ES-I3 (cell line): ENCODE data around the gene ADGRL3.

Experiments
- H3K36me3 ChIP-seq: 2 replicates; pipeline ENCODE4 v1.6.1; 2013; ENCODE audit warnings: mild to moderate bottlenecking, low read length, control low read depth, moderate library complexity; ENCODE audit not compliant: insufficient read depth
- H3K4me1 ChIP-seq: 2 replicates; pipeline ENCODE4 v1.6.1; 2013; ENCODE audit warnings: mild to moderate bottlenecking, control low read depth, low read length; ENCODE audit not compliant: insufficient read depth
- H3K9ac ChIP-seq: 2 replicates; pipeline ENCODE4 v1.6.1; 2013; ENCODE audit warnings: low read depth, mild to moderate bottlenecking, low read length, moderate library complexity
- H3K9me3 ChIP-seq: 2 replicates; pipeline ENCODE4 v1.6.1; 2013; ENCODE audit warnings: mild to moderate bottlenecking, low read length, moderate library complexity; ENCODE audit not compliant: control insufficient read depth, insufficient read depth

Gene ADGRL3

DNA sequence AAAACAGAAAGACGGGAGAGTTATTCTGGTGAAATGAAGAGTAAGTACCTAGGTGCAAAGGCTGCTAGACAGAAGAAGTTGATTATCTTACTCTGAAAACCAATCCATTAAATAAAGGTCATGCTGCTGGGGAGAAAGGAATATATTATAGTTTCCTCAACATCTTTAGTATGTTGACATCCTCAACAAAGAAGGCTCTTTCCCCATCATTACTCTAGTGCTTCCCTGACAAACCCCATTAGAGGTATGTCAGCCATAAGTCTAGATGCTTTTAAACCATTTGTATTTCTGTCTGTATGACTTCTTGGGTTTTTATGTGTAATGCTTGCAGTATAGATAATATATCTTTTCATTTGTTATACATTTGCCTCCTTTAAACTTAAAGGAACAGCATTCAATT is 75.9 kb downstream of the ADGRL3 start:
- H3K4me1 ChIP-seq = no peaks in the 10 kb centered on the region
- no peaks in the 10 kb centered on the region for H3K36me3 ChIP-seq
- H3K9ac ChIP-seq = no peak overlapping the region
- no peaks in the 10 kb centered on the region for H3K9me3 ChIP-seq

- no peaks in the 10 kb centered on the region for H3K9me3 ChIP-seq
- H3K4me1 ChIP-seq = no peaks in the 10 kb centered on the region
These were observed 77.9 kb downstream of the ADGRL3 start for GRCh38 chr4:61277785-61278760.

GRCh38 chr4:61292322-61292721 is 92.2 kb downstream of the ADGRL3 start:
- no peak overlapping the region for H3K9ac ChIP-seq
- H3K9me3 ChIP-seq = no peaks in the 10 kb centered on the region
- peaks cover 9% of the 10 kb centered on the region; the same call in 1 of the 2 replicates for H3K4me1 ChIP-seq
- H3K36me3 ChIP-seq = no peaks in the 10 kb centered on the region

More at GRCh38 chr4:61277785-61278760, 77.9 kb downstream of the ADGRL3 start:
- no peak overlapping the region for H3K9ac ChIP-seq
- H3K36me3 ChIP-seq = no peaks in the 10 kb centered on the region

GRCh38 chr4:61293707-61294400 is 93.7 kb downstream of the ADGRL3 start:
- no peaks in the 10 kb centered on the region for H3K9me3 ChIP-seq
- peaks cover 16% of the 10 kb centered on the region for H3K4me1 ChIP-seq
- no peaks in the 10 kb centered on the region for H3K36me3 ChIP-seq
- H3K9ac ChIP-seq = no peak overlapping the region

GRCh38 chr4:61294936-61295335 is 94.8 kb downstream of the ADGRL3 start:
- Histone ChIP-seq H3K9me3 (no peaks in the 10 kb centered on the region), H3K9ac (no peak overlapping the region), H3K36me3 (no peaks in the 10 kb centered on the region), H3K4me1 (peaks cover 16% of the 10 kb centered on the region)

DNA sequence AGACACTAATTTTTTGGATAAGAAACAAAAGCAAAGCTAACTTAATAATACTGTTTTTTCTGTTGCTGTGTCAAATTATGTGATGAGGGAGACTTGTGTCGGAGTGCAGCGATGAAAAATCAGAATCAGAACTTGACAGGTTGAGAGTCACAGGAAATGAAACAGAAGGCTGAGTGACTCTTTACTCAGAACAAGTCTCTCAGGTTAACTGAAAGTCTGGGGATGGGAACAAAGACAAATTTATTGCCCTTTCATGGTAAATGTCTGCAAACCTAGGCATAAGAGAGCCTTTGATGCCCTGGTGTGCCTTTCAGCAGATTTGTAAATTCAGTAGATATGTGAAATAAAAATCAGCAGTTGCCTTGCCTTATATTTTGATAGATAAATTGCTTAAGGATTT is 96.0 kb downstream of the ADGRL3 start:
- Histone ChIP-seq H3K9ac (no peak overlapping the region), H3K4me1 (peaks cover 16% of the 10 kb centered on the region), H3K36me3 (no peaks in the 10 kb centered on the region), H3K9me3 (no peaks in the 10 kb centered on the region)

- Histone ChIP-seq H3K4me1 (peaks cover 16% of the 10 kb centered on the region), H3K9me3 (no peaks in the 10 kb centered on the region), H3K36me3 (no peaks in the 10 kb centered on the region), H3K9ac (no peak overlapping the region)
These were observed 98.1 kb downstream of the ADGRL3 start for GRCh38 chr4:61298178-61298740.

- Histone ChIP-seq H3K9ac (no peak overlapping the region), H3K36me3 (no peaks in the 10 kb centered on the region), H3K9me3 (no peaks in the 10 kb centered on the region), H3K4me1 (peaks cover 16% of the 10 kb centered on the region)
These were observed 99.2 kb downstream of the ADGRL3 start for GRCh38 chr4:61299316-61299715.

DNA sequence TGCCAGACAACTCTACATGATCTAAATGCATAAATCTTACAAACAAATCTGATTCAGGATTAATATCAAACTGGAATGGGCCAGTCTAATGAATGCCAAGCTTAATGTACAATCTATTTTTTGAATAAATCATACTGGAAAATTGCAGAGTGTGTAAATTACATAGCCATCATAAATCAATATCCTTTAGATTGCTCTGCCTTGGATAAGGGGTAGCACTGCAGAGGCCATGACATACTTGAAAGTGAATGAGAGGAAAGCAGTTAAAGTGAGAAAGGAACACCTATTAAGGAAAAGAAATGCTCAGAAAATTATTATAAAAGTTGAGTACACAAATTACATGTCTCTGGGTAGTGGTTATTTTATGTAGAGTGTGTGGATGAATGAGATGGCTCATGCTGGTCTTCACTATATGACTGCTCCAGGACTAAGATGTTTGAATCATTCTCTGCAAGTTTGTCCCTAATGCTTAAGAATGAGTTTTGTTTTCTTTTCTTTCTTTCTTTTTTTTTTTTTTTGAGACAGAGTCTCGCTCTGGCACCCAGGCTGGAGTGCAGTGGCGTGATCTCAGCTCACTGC is 100.2 kb downstream of the ADGRL3 start:
- H3K4me1 ChIP-seq = peaks cover 16% of the 10 kb centered on the region
- H3K9ac ChIP-seq = no peak overlapping the region
- no peaks in the 10 kb centered on the region for H3K9me3 ChIP-seq

GRCh38 chr4:61301271-61301670 is 101.1 kb downstream of the ADGRL3 start:
- Histone ChIP-seq H3K9ac (no peak overlapping the region), H3K4me1 (peaks cover 9% of the 10 kb centered on the region), H3K36me3 (no peaks in the 10 kb centered on the region), H3K9me3 (no peaks in the 10 kb centered on the region)

More for the DNA sequence above, 100.2 kb downstream of the ADGRL3 start:
- H3K36me3 ChIP-seq = no peaks in the 10 kb centered on the region

DNA sequence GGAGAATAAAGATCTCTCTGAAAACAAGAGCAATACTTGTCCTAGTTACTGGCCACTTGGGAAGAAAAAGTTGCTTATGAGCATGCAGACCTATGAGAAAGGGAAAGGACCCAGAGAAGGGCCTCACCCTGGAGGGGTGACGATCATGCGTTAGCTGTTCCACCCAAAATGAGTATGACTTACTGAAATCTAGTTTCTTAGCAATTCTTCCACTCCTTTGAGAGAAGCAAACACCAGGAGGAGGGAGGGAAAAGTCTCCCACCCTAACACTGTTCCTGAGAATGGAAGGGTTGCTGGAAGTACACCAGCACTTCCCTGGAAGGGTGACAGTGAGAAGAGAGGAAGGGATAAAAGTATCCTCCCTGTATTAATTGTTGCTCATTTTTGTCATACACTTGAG is 107.9 kb downstream of the ADGRL3 start:
- Histone ChIP-seq H3K9ac (no peak overlapping the region), H3K36me3 (no peaks in the 10 kb centered on the region), H3K9me3 (no peaks in the 10 kb centered on the region), H3K4me1 (no peaks in the 10 kb centered on the region)

DNA sequence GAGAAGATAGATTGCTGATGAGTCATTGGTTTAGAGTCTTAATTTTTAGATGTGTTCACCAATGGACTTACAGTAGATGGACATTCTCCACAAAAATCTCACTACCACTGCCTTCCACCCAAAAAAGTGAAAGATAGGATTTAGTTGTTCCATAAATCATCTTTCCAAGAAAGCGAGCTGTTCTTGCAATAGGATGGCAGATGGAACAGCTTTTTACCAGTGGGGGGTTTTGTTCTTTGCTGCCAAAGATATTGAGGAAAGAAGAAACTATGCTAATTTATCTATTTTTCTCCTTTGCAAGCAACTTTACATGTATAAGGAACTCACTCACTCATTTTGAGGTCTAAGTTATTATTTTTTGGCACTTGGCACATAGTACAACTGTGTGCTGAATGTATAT is 109.5 kb downstream of the ADGRL3 start:
- no peaks in the 10 kb centered on the region for H3K4me1 ChIP-seq
- H3K9ac ChIP-seq = no peak overlapping the region; the same call in 1 of the 2 replicates
- no peaks in the 10 kb centered on the region for H3K9me3 ChIP-seq
- no peaks in the 10 kb centered on the region for H3K36me3 ChIP-seq

DNA sequence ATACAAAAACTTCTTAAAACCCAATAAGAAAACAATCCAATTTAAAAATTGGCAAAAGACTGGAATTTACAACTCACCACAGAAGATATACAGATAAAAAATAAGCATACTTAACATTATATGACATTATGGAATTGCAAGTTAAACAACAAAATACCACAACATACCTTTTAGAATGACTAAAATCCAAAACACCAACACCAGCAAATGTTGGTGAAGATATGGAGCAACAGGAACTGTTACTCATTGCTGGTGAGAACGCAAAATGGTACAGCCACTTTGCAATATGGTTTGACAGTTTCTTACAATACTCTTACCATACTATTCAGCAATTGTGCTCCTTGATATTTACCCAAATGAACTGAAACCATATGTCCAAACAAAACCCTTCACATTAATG is 112.4 kb downstream of the ADGRL3 start:
- H3K4me1 ChIP-seq = no peaks in the 10 kb centered on the region
- H3K9ac ChIP-seq = no peak overlapping the region
- H3K36me3 ChIP-seq = no peaks in the 10 kb centered on the region
- H3K9me3 ChIP-seq = no peaks in the 10 kb centered on the region

GRCh38 chr4:61318431-61318830 is 118.3 kb downstream of the ADGRL3 start:
- Histone ChIP-seq H3K36me3 (no peaks in the 10 kb centered on the region), H3K9me3 (peaks cover 4% of the 10 kb centered on the region), H3K9ac (no peak overlapping the region), H3K4me1 (no peaks in the 10 kb centered on the region; the same call in 1 of the 2 replicates)
